GM12878 (cell line): ENCODE measurements around the gene CETP. TPM values are rescaled to one million over a fixed set of nuclear protein-coding genes. Genes with fewer than 3 reads are reported as not detected.

ENCODE experiments used
- ATF2 ChIP-seq: IDR thresholded peaks from 2 replicates; pipeline ENCODE4 v1.6.1; 2012; ENCODE audit warnings: low read length, inconsistent platforms
- BMI1 ChIP-seq: fragments of 450-650 bp; IDR thresholded peaks from 2 replicates; pipeline ENCODE4 v1.6.1; 2016; ENCODE audit warnings: mild to moderate bottlenecking, moderate library complexity, borderline replicate concordance
- CBX3 ChIP-seq: fragments of 200-600 bp; sonication (generic); IDR thresholded peaks from 2 replicates; pipeline ENCODE4 v1.6.1; 2016; ENCODE audit warnings: low read depth, borderline replicate concordance
- CEBPZ ChIP-seq: fragments of 150-350 bp; IDR thresholded peaks from 2 replicates; pipeline ENCODE4 v1.6.1; 2016; ENCODE audit warnings: low read depth, low read length
- CTCF ChIP-seq, 3 experiments: IDR thresholded peaks in 2 of 3; conservative IDR thresholded peaks in 1 of 3; 2 replicates each; pipeline ENCODE4 v1.5.1; 2011; ENCODE audit warnings: low read depth in 3 of 3, low read length in 3 of 3, mild to moderate bottlenecking in 3 of 3, control low read depth in 2 of 3, moderate library complexity in 2 of 3, inconsistent platforms in 1 of 3, mixed read lengths in 1 of 3; ENCODE audit not compliant: control insufficient read depth in 2 of 3, insufficient read depth in 1 of 3; ENCODE audit errors: extremely low read depth in 1 of 3
- E2F4 ChIP-seq: IDR thresholded peaks from 2 replicates; pipeline ENCODE4 v1.6.1; 2012; ENCODE audit warnings: low read depth, low read length, improper control_type of control experiment
- GATAD2B ChIP-seq: fragments of 450-650 bp; conservative IDR thresholded peaks from 2 replicates; pipeline ENCODE4 v1.6.1; 2017; ENCODE audit warnings: low read depth, mild to moderate bottlenecking, moderate library complexity
- HDAC2 ChIP-seq: fragments of 200-600 bp; sonication (generic); IDR thresholded peaks from 2 replicates; pipeline ENCODE4 v1.6.1; 2017
- IKZF1 ChIP-seq: fragments of 450-650 bp; conservative IDR thresholded peaks from 2 replicates; pipeline ENCODE4 v1.6.1; 2017; ENCODE audit warnings: antibody characterized with exemption, mild to moderate bottlenecking
- MAX ChIP-seq: IDR thresholded peaks from 2 replicates; pipeline ENCODE4 v1.6.1; 2012; ENCODE audit warnings: low read depth, low read length, improper control_type of control experiment
- NFIC ChIP-seq: IDR thresholded peaks from 2 replicates; pipeline ENCODE4 v1.6.1; 2012; ENCODE audit warnings: low read depth, mild to moderate bottlenecking, inconsistent platforms, low read length, moderate library complexity
- SKIL ChIP-seq: fragments of 450-650 bp; IDR thresholded peaks from 2 replicates; pipeline ENCODE4 v1.6.1; 2017; ENCODE audit warnings: mild to moderate bottlenecking, low read depth, inconsistent platforms; ENCODE audit not compliant: poor library complexity, severe bottlenecking
- SUPT20H ChIP-seq: IDR thresholded peaks from 2 replicates; pipeline ENCODE4 v1.6.1; 2011; ENCODE audit warnings: low read depth, mild to moderate bottlenecking, low read length, moderate library complexity, borderline replicate concordance; ENCODE audit not compliant: control insufficient read depth
- SUZ12 ChIP-seq: fragments of 200-600 bp; sonication (generic); IDR thresholded peaks from one replicate; pipeline ENCODE4 v1.6.1; 2018; ENCODE audit warnings: antibody characterized with exemption, mild to moderate bottlenecking; ENCODE audit not compliant: unreplicated experiment
- YBX1 ChIP-seq: fragments of 450-650 bp; IDR thresholded peaks from 2 replicates; pipeline ENCODE4 v1.6.1; 2016; ENCODE audit warnings: antibody characterized with exemption
- polyA plus RNA-seq, 11 experiments: library from polyadenylated mRNA; depleted of rRNA in 4 of 11; unstranded in 6 of 11; stranded (reverse) in 5 of 11; fragments of >200 nt; fragmentation: Nextera tagmentation in 4 of 11; fragmentation: Illumina TruSeq in 1 of 11; extraction: Ambion mirVana in 4 of 11; extraction: Trizol in 1 of 11; gene quantifications; 1 replicate in 1 of 11; 2 replicates in 10 of 11; pipeline versions ENCODE4 v1.2.1 to v1.2.3, GENCODE V29; 2011 to 2016; ENCODE audit warnings: inconsistent platforms in 2 of 11, missing spikeins in 2 of 11, low read depth in 1 of 11
- total RNA-seq, 4 experiments: library from RNA; depleted of rRNA in 3 of 4; stranded (reverse); fragments of >200 nt in 3 of 4; fragmentation: Illumina TruSeq in 1 of 4; extraction: Trizol in 1 of 4; gene quantifications; 2 replicates each; pipeline versions ENCODE4 v1.2.1 to v1.2.3, GENCODE V29; 2013 to 2021

CETP gene
- total and polyA plus RNA-seq, 10 of the 15 experiments (the other 5 are each of a cell fraction or from before 2014, with no cell fraction given), result 1.2 to 6.4 (median 2.1) TPM

- peak; percentile 92 for TF ChIP-seq IKZF1
- no peak for TF ChIP-seq ATF2
- no peak for TF ChIP-seq CBX3
- TF ChIP-seq SUPT20H, result no peak
- no peak for TF ChIP-seq BMI1
- peak; percentile 45 for TF ChIP-seq SKIL
- TF ChIP-seq HDAC2, result no peak
- no peak for TF ChIP-seq NFIC
- TF ChIP-seq GATAD2B, result peak; percentile 54
- peak in 1 of 3 experiments; percentile 20; a peak in 1 of 6 replicates for TF ChIP-seq CTCF (IDR thresholded peaks at IDR 0.05 in 2 of 3, conservative IDR thresholded peaks at IDR 0.05 in 1 of 3; ENCODE audit: control insufficient read depth in 2 of 3, extremely low read depth in 1 of 3, insufficient read depth in 1 of 3, low read depth in 3 of 3, low read length in 3 of 3)
- TF ChIP-seq E2F4, result no peak
- no peak for TF ChIP-seq YBX1
- TF ChIP-seq SUZ12, result no peak
- TF ChIP-seq MAX, result no peak
- no peak for TF ChIP-seq CEBPZ
These were observed 9.4 kb downstream of the CETP start (continued) for GRCh38 chr16:56970934-56971767.
